K562 (cell line): ENCODE results near the gene DIAPH1. TPM values are rescaled to one million over a fixed set of nuclear protein-coding genes. Genes with fewer than 3 reads are reported as not detected.

Experiments used
- ATAC-seq: fragments of 200-7000 bp; cut with Tn5 transposase; 3 replicates; pipeline ENCODE4 v1.9.1; 2020; ENCODE audit warnings: moderate library complexity
- BruUV-seq: library from RNA; stranded (reverse); fragments of 400-500 nt; replicated peaks from 2 replicates; lab custom pipeline; 2021; lab: Mats Ljungman, UMichigan
- CTCF ChIA-PET: fragments of 300-600 bp; formaldehyde crosslinking; extraction: SDS; loops from one replicate; lab custom pipeline; 2021; ENCODE audit warnings: low intra/inter-chr PET ratio; lab: Yijun Ruan, JAX
- POLR2A ChIA-PET: fragments of 300-600, 350-650 bp; sonication (Branson Sonifier 250); formaldehyde crosslinking; extraction: SDS; loops from one replicate; lab custom pipeline; 2021; ENCODE audit warnings: antibody characterized with exemption, inconsistent platforms; lab: Yijun Ruan, JAX
- DNase-seq, 4 experiments: peaks; one replicate each; pipeline versions ENCODE4 v3.0.0 to v3.0.0-alpha.2; 2011 to 2018; ENCODE audit warnings: low spot score in 3 of 4, mixed read lengths in 3 of 4; ENCODE audit errors: extremely low read depth in 1 of 4
- FAIRE-seq: peaks from 2 replicates; lab custom pipeline; 2011; peaks lifted over from hg19 to GRCh38; lab: Jason Lieb, UNC
- H2AFZ ChIP-seq: 2 replicates; pipeline ENCODE4 v1.6.0; 2011; ENCODE audit warnings: low read depth, low read length, control low read depth, inconsistent platforms
- H3K27ac ChIP-seq: fragments of 200-600 bp; 3 replicates; pipeline ENCODE4 v1.8.0; 2011; ENCODE audit warnings: low read depth, mild to moderate bottlenecking, control low read depth, inconsistent platforms, low read length, moderate library complexity, mixed read lengths; ENCODE audit errors: extremely low read depth
- H3K27me3 ChIP-seq, 2 experiments: fragments of 300-600 bp in 1 of 2; 2 replicates in 1 of 2; 3 replicates in 1 of 2; pipeline versions ENCODE4 v1.6.0 to v1.8.0; 2011; ENCODE audit warnings: inconsistent platforms in 2 of 2, low read length in 2 of 2, mild to moderate bottlenecking in 1 of 2, mixed read lengths in 1 of 2, moderate library complexity in 1 of 2; ENCODE audit not compliant: control insufficient read depth in 2 of 2, insufficient read depth in 2 of 2
- H3K36me3 ChIP-seq: fragments of 300-600 bp; 3 replicates; pipeline ENCODE4 v1.8.0; 2011; ENCODE audit warnings: mild to moderate bottlenecking, low read length, inconsistent platforms; ENCODE audit not compliant: control insufficient read depth, insufficient read depth
- H3K4me1 ChIP-seq, 2 experiments: fragments of 200-600 bp in 1 of 2; replicated peaks in 1 of 2; 2 replicates in 1 of 2; 3 replicates in 1 of 2; pipeline versions ENCODE4 v1.5.1 to v1.8.0; 2011; ENCODE audit warnings: inconsistent platforms in 2 of 2, low read length in 2 of 2, mild to moderate bottlenecking in 1 of 2, mixed read lengths in 1 of 2, moderate library complexity in 1 of 2; ENCODE audit not compliant: control insufficient read depth in 2 of 2, insufficient read depth in 2 of 2
- H3K4me2 ChIP-seq: 2 replicates; pipeline ENCODE4 v1.6.1; 2011; ENCODE audit warnings: low read length, control low read depth, inconsistent platforms, mixed read lengths; ENCODE audit not compliant: insufficient read depth
- H3K4me3 ChIP-seq: fragments of 200-600 bp; sonication (generic), shearing (Covaris generic); 2 replicates; pipeline ENCODE4 v1.5.1; 2016; ENCODE audit warnings: control low read depth, inconsistent platforms
- H3K79me2 ChIP-seq: fragments of 200-600 bp; 3 replicates; pipeline ENCODE4 v1.8.0; 2011; ENCODE audit warnings: low read length, inconsistent platforms; ENCODE audit not compliant: control insufficient read depth, insufficient read depth
- H3K9ac ChIP-seq, 2 experiments: 2 replicates each; pipeline versions ENCODE4 v1.6.0 to v1.6.1; 2011; ENCODE audit warnings: low read depth in 2 of 2, low read length in 2 of 2, control low read depth in 1 of 2, inconsistent platforms in 1 of 2, mild to moderate bottlenecking in 1 of 2, mixed read lengths in 1 of 2; ENCODE audit not compliant: insufficient read depth in 1 of 2
- H3K9me1 ChIP-seq: one replicate; pipeline ENCODE4 v1.6.0; 2011; ENCODE audit warnings: inconsistent platforms, mild to moderate bottlenecking, low read length, moderate library complexity; ENCODE audit not compliant: control insufficient read depth, insufficient read depth
- H3K9me3 ChIP-seq: replicated peaks from 2 replicates; pipeline ENCODE4 v1.5.1; 2011; ENCODE audit warnings: low read depth, low read length, inconsistent platforms; ENCODE audit not compliant: control insufficient read depth, insufficient read depth
- H4K20me1 ChIP-seq: replicated peaks from 2 replicates; pipeline ENCODE4 v1.6.1; 2011; ENCODE audit warnings: low read length, inconsistent platforms, mixed read lengths; ENCODE audit not compliant: control insufficient read depth, insufficient read depth
- ARHGAP35 ChIP-seq: fragments of 450-650 bp; IDR thresholded peaks from 2 replicates; pipeline ENCODE4 v1.6.1; 2018; ENCODE audit not compliant: partially characterized antibody
- CHD2 ChIP-seq: IDR thresholded peaks from 2 replicates; pipeline ENCODE4 v1.6.1; 2011; ENCODE audit warnings: low read depth, low read length
- NFIC ChIP-seq: fragments of 450-650 bp; IDR thresholded peaks from 2 replicates; pipeline ENCODE4 v1.6.1; 2017; ENCODE audit warnings: mild to moderate bottlenecking, inconsistent platforms
- ZNF253 ChIP-seq: fragments of 250-450 bp; sonication (Bioruptor Pico); conservative IDR thresholded peaks from 2 replicates; pipeline ENCODE4 v1.6.1; 2021; ENCODE audit warnings: mild to moderate bottlenecking
- ZNF77 ChIP-seq: fragments of 250-450 bp; sonication (Bioruptor Pico); IDR thresholded peaks from 2 replicates; pipeline ENCODE4 v1.5.0; 2020
- WGBS: fragments of 100-300 bp; shearing (Covaris generic); methylation state at CpG from one replicate; pipeline ENCODE4 v1.1.6; 2016; ENCODE audit warnings: low coverage, mixed read lengths; ENCODE audit not compliant: insufficient coverage; ENCODE audit errors: missing lambda C conversion rate; 5-methylcytosine and 5-hydroxymethylcytosine counted together
- in situ Hi-C: fragments of 300-500 bp; cut with MboI; formaldehyde crosslinking; loops from 4 replicates; pipeline ENCODE4 v1.15.0; 2018; ENCODE audit warnings: inconsistent platforms, mixed read lengths
- intact Hi-C: fragments of 100-400 bp; cut with micrococcal nuclease; formaldehyde crosslinking; loops from 2 replicates; pipeline ENCODE4 v1.14.2; 2022
- polyA plus RNA-seq, 8 experiments: library from polyadenylated mRNA; depleted of rRNA in 4 of 8; stranded (reverse) in 5 of 8; unstranded in 3 of 8; fragments of >200 nt; fragmentation: Nextera tagmentation in 2 of 8; fragmentation: Illumina TruSeq in 1 of 8; extraction: Ambion mirVana in 2 of 8; extraction: Trizol in 1 of 8; gene quantifications; 2 replicates each; pipeline versions ENCODE4 v1.2.1 to v1.2.3, GENCODE V29; 2011 to 2014; ENCODE audit warnings: inconsistent platforms in 1 of 8, missing spikeins in 1 of 8
- total RNA-seq, 7 experiments: library from RNA; depleted of rRNA in 6 of 7; stranded (reverse); fragments of >200 nt in 6 of 7; fragmentation: Illumina TruSeq in 2 of 7; extraction: Trizol in 2 of 7; gene quantifications; 2 replicates each; pipeline versions ENCODE4 v1.2.1 to v1.2.3, GENCODE V29; 2011 to 2021; ENCODE audit warnings: low replicate concordance in 1 of 7
- TF ChIP-seq, protein P1 (sequence below): fragments of 250-450 bp; sonication (Bioruptor Pico); IDR thresholded peaks from 2 replicates; pipeline ENCODE4 v1.9.0; 2021; ENCODE audit warnings: mild to moderate bottlenecking, inconsistent platforms
- TF ChIP-seq, protein P2 (sequence below): fragments of 450-650 bp; IDR thresholded peaks from 2 replicates; pipeline ENCODE4 v1.6.1; 2016; ENCODE audit warnings: mild to moderate bottlenecking

Gene DIAPH1
- total and polyA plus RNA-seq, 9 of the 15 experiments (the other 6 are each of a cell fraction or from before 2014, with no cell fraction given) = 60.8 to 328 (median 97.8) TPM

DNA sequence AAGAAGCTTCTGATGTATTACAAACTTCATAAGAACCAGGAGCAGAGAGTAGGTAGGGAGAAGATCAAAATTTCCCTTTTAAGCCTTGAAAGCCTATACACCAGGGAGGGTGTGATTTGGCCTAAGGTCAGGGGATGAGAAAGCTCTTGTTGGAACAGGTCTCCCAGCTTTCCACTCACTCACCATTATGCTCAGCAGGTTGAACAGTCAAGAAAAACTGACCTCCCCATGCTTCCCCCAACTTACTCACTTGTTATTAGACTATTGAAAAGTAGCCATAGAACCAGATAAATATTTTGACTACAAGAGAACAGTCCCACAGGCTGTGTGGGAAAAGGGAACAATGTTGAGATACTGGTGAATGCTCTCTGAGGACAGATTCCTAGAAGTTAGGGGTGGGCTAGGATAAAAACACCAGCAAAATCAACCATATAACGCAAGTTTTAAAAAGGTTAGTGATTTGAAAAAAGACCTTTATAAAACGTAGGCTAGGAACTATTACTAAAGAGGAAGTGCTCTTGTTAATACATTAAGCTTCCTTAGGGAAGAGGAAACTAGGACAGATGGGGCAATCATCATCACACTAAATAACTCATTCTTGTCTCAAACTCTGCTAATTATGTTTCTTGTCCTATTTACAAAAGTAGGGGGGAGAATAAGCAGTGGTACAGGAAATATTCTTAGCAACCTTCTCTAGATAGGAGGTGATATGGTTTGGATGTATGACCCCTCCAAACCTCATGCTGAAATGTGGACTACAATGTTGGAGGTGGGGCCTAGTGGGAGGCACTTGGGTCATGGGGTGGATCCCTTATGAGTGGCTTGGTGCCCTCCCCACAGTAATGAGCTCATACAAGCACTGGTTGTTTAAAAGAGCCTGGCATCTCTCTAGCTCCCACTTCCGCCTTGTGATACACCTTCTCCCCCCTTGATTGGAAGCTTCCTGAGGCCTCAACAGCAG lies 98.9 kb downstream of the DIAPH1 start:
- POLR2A ChIA-PET = interaction anchor here (0.6 kb wide), 1 partner anchor 590 kb away, joined by 3 read pairs; no protein-coding TSS in a partner anchor
- no peak overlapping the region for H3K4me3 ChIP-seq
- 96% methylated on average over 3 of the region's 3 CpGs for WGBS
- H3K9me1 ChIP-seq = no peaks in the 10 kb centered on the region
- BruUV-seq = no TSS peak
- H3K9me3 ChIP-seq = no peaks in the 10 kb centered on the region
- intact Hi-C loops = loop anchor here (5.0 to 10.0 kb wide), 2 partner anchors 108 to 285 kb away; partner anchors contain the start of gene PCDHGA10
- ATAC-seq (no peak), FAIRE-seq (no peak), DNase-seq (no peak)
- no peak overlapping the region for H2AFZ ChIP-seq
- no peaks in the 10 kb centered on the region; the same call in 1 of the 2 replicates for H4K20me1 ChIP-seq
- in situ Hi-C loops = loop anchor here (5.0 kb wide), 1 partner anchor 98 kb away; the partner anchor contains the start of gene PCDHGA11
- CTCF ChIA-PET = no interaction called here
- TF ChIP-seq NFIC (no peak), ZNF253 (CRISPR knock-in tag) (no peak), ZNF77 (CRISPR knock-in tag) (no peak), ARHGAP35 (no peak), CHD2 (no peak)
- TF ChIP-seq, protein P1, sequence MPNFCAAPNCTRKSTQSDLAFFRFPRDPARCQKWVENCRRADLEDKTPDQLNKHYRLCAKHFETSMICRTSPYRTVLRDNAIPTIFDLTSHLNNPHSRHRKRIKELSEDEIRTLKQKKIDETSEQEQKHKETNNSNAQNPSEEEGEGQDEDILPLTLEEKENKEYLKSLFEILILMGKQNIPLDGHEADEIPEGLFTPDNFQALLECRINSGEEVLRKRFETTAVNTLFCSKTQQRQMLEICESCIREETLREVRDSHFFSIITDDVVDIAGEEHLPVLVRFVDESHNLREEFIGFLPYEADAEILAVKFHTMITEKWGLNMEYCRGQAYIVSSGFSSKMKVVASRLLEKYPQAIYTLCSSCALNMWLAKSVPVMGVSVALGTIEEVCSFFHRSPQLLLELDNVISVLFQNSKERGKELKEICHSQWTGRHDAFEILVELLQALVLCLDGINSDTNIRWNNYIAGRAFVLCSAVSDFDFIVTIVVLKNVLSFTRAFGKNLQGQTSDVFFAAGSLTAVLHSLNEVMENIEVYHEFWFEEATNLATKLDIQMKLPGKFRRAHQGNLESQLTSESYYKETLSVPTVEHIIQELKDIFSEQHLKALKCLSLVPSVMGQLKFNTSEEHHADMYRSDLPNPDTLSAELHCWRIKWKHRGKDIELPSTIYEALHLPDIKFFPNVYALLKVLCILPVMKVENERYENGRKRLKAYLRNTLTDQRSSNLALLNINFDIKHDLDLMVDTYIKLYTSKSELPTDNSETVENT (CRISPR knock-in tag) = no peak
- TF ChIP-seq, protein P2, sequence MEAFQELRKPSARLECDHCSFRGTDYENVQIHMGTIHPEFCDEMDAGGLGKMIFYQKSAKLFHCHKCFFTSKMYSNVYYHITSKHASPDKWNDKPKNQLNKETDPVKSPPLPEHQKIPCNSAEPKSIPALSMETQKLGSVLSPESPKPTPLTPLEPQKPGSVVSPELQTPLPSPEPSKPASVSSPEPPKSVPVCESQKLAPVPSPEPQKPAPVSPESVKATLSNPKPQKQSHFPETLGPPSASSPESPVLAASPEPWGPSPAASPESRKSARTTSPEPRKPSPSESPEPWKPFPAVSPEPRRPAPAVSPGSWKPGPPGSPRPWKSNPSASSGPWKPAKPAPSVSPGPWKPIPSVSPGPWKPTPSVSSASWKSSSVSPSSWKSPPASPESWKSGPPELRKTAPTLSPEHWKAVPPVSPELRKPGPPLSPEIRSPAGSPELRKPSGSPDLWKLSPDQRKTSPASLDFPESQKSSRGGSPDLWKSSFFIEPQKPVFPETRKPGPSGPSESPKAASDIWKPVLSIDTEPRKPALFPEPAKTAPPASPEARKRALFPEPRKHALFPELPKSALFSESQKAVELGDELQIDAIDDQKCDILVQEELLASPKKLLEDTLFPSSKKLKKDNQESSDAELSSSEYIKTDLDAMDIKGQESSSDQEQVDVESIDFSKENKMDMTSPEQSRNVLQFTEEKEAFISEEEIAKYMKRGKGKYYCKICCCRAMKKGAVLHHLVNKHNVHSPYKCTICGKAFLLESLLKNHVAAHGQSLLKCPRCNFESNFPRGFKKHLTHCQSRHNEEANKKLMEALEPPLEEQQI = no peak
- H3K9ac ChIP-seq = no peak overlapping the region
- H3K36me3 ChIP-seq = peaks cover 98% of the 10 kb centered on the region
- no peak overlapping the region for H3K27ac ChIP-seq
- H3K4me1 ChIP-seq = peaks cover 0 to 7% of the 10 kb centered on the region in 2 experiments; a peak in 2 of 5 replicates
- H3K27me3 ChIP-seq = no peaks in the 10 kb centered on the region
- no peak overlapping the region for H3K4me2 ChIP-seq
- H3K79me2 ChIP-seq = no peaks in the 10 kb centered on the region
